Gastroesophageal sphincter (tissue), 4 donors: Measurements from ENCODE around the gene SMARCAD1. TPM values are rescaled to one million over a fixed set of nuclear protein-coding genes. Genes with fewer than 3 reads are reported as not detected.

ENCODE experiments used
- ATAC-seq: fragments of 150-250 bp; one replicate; pipeline ENCODE4 v1.9.1; 2016; ENCODE audit warnings: mild to moderate bottlenecking, moderate library complexity
- H3K27ac ChIP-seq, 4 donors: fragments of 200-600 bp; sonication (generic) in 3 of 4; 1 replicate in 3 of 4; 2 replicates in 1 of 4; pipeline ENCODE4 v1.5.1; 2016 to 2019
- H3K27me3 ChIP-seq: fragments of 200-600 bp; sonication (generic); one replicate; pipeline ENCODE4 v1.5.1; 2019
- H3K36me3 ChIP-seq, 2 donors: fragments of 200-600 bp; sonication (generic); one replicate each; pipeline ENCODE4 v1.5.1; 2019; ENCODE audit warnings: control low read depth in 1 of 2
- H3K4me1 ChIP-seq, 3 donors: fragments of 200-600 bp; sonication (generic); 1 replicate in 2 of 3; 2 replicates in 1 of 3; pipeline ENCODE4 v1.5.1; 2016 to 2019; ENCODE audit warnings: control low read depth in 2 of 3
- H3K4me3 ChIP-seq, 2 donors: fragments of 200-600 bp; sonication (generic); one replicate each; pipeline ENCODE4 v1.5.1; 2019; ENCODE audit warnings: mild to moderate bottlenecking in 1 of 2, moderate library complexity in 1 of 2
- H3K9me3 ChIP-seq, 3 donors: fragments of 200-600 bp; sonication (generic); one replicate each; pipeline ENCODE4 v1.5.1; 2017 to 2019; ENCODE audit warnings: control low read depth in 2 of 3
- EP300 ChIP-seq: sonication (generic); formaldehyde crosslinking; IDR thresholded peaks from one replicate; pipeline ENCODE4 v1.6.1; 2017; ENCODE audit warnings: antibody characterized with exemption, mild to moderate bottlenecking
- POLR2A ChIP-seq, 2 donors: fragments of 450-650 bp; IDR thresholded peaks; one replicate each; pipeline ENCODE4 v1.6.1; 2017; ENCODE audit warnings: antibody characterized with exemption in 2 of 2, mild to moderate bottlenecking in 2 of 2, moderate library complexity in 1 of 2
- POLR2AphosphoS5 ChIP-seq: sonication (generic); formaldehyde crosslinking; IDR thresholded peaks from one replicate; pipeline ENCODE4 v1.6.1; 2017; ENCODE audit warnings: antibody characterized with exemption
- WGBS, 2 donors: methylation state at CpG; one replicate each; pipeline ENCODE4 v1.1.5; 2018; ENCODE audit warnings: low coverage in 1 of 2; 5-methylcytosine and 5-hydroxymethylcytosine counted together
- total RNA-seq, 4 donors: library from RNA; depleted of rRNA; stranded (reverse); fragments of >200 nt; gene quantifications; one replicate each; pipeline ENCODE4 v1.1.0, GENCODE V29; 2016
- TF ChIP-seq, protein P1 (sequence below), 4 experiments: fragments of 200-600 bp in 2 of 4; fragments of 450-650 bp in 2 of 4; sonication (generic) in 1 of 4; IDR thresholded peaks; one replicate each; pipeline ENCODE4 v1.5.1; 2017 to 2019; ENCODE audit warnings: antibody characterized with exemption in 4 of 4, mild to moderate bottlenecking in 2 of 4, moderate library complexity in 2 of 4

The SMARCAD1 gene
- total RNA-seq, 4 donors from 2014 or later: 12.8 to 25.8 (median 18.6) TPM

- TF ChIP-seq EP300 (no peak), POLR2AphosphoS5 (no peak), POLR2A (IDR thresholded peaks at IDR 0.05) (no peak)
- TF ChIP-seq, protein P1, sequence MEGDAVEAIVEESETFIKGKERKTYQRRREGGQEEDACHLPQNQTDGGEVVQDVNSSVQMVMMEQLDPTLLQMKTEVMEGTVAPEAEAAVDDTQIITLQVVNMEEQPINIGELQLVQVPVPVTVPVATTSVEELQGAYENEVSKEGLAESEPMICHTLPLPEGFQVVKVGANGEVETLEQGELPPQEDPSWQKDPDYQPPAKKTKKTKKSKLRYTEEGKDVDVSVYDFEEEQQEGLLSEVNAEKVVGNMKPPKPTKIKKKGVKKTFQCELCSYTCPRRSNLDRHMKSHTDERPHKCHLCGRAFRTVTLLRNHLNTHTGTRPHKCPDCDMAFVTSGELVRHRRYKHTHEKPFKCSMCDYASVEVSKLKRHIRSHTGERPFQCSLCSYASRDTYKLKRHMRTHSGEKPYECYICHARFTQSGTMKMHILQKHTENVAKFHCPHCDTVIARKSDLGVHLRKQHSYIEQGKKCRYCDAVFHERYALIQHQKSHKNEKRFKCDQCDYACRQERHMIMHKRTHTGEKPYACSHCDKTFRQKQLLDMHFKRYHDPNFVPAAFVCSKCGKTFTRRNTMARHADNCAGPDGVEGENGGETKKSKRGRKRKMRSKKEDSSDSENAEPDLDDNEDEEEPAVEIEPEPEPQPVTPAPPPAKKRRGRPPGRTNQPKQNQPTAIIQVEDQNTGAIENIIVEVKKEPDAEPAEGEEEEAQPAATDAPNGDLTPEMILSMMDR (IDR thresholded peaks at IDR 0.05): no peak
- H3K9me3 ChIP-seq: no peaks in the 10 kb centered on the region
- 37 to 75% methylated on average over 1 of the region's 1 CpG for WGBS, 2 donors
- H3K4me3 ChIP-seq: no peak overlapping the region
- no peak for ATAC-seq
- H3K36me3 ChIP-seq: no peaks in the 10 kb centered on the region
- H3K4me1 ChIP-seq: no peaks in the 10 kb centered on the region
- H3K27ac ChIP-seq: no peak overlapping the region
- no peaks in the 10 kb centered on the region for H3K27me3 ChIP-seq
Measured at GRCh38 chr4:94181815-94182214, 25.9 kb upstream of the SMARCAD1 start.

GRCh38 chr4:94202769-94203168 is 4.9 kb upstream of the SMARCAD1 start:
- H3K27ac ChIP-seq: no peak overlapping the region
- no peaks in the 10 kb centered on the region for H3K36me3 ChIP-seq
- TF ChIP-seq POLR2A (IDR thresholded peaks at IDR 0.05) (no peak), EP300 (no peak), POLR2AphosphoS5 (no peak)
- TF ChIP-seq, protein P1 (IDR thresholded peaks at IDR 0.05): no peak
- 76 to 81% methylated on average over 3 of the region's 3 CpGs for WGBS, 2 donors
- no peaks in the 10 kb centered on the region for H3K4me1 ChIP-seq
- H3K4me3 ChIP-seq: no peak overlapping the region
- peaks cover 0 to 15% (median 4%) of the 10 kb centered on the region in 3 donors for H3K9me3 ChIP-seq
- H3K27me3 ChIP-seq: no peaks in the 10 kb centered on the region
- no peak for ATAC-seq

- H3K9me3 ChIP-seq: peaks cover 0 to 2% (median 0%) of the 10 kb centered on the region in 3 donors
- peak overlapping the region; percentile 86 to 91 (median 88) for H3K27ac ChIP-seq
- peaks cover 4 to 23% (median 7%) of the 10 kb centered on the region in 3 donors for H3K4me1 ChIP-seq
- H3K27me3 ChIP-seq: no peaks in the 10 kb centered on the region
- peaks cover 0 to 29% of the 10 kb centered on the region in 2 donors for H3K36me3 ChIP-seq
- WGBS, 2 donors: 0% methylated on average over 1 to 2 of the region's 5 CpGs
- H3K4me3 ChIP-seq: peak overlapping the region; percentile 66 to 90
- ATAC-seq: no peak
- TF ChIP-seq POLR2A (IDR thresholded peaks at IDR 0.05): no peak
- TF ChIP-seq EP300: no peak
- TF ChIP-seq, protein P1 (IDR thresholded peaks at IDR 0.05): no peak
- no peak for TF ChIP-seq POLR2AphosphoS5
Measured at GRCh38 chr4:94208266-94208665, 601 bp downstream of the SMARCAD1 start.

- Histone ChIP-seq H3K4me3 (peak overlapping the region; percentile 66 to 90), H3K27me3 (no peaks in the 10 kb centered on the region), H3K4me1 (peaks cover 4 to 23% (median 7%) of the 10 kb centered on the region in 3 donors), H3K9me3 (no peaks in the 10 kb centered on the region), H3K36me3 (peaks cover 0 to 36% of the 10 kb centered on the region in 2 donors), H3K27ac (peak overlapping the region in 3 of 4 donors; percentile 86 to 91 (median 88))
- whole genome bisulfite sequencing, 2 donors: 56 to 77% methylated on average over 1 of the region's 1 CpG
- no peak for ATAC-seq
- TF ChIP-seq EP300 (no peak), POLR2A (IDR thresholded peaks at IDR 0.05) (no peak), POLR2AphosphoS5 (no peak)
- TF ChIP-seq, protein P1 (IDR thresholded peaks at IDR 0.05): no peak
Measured at GRCh38 chr4:94208918-94209317, 1.3 kb downstream of the SMARCAD1 start.

DNA sequence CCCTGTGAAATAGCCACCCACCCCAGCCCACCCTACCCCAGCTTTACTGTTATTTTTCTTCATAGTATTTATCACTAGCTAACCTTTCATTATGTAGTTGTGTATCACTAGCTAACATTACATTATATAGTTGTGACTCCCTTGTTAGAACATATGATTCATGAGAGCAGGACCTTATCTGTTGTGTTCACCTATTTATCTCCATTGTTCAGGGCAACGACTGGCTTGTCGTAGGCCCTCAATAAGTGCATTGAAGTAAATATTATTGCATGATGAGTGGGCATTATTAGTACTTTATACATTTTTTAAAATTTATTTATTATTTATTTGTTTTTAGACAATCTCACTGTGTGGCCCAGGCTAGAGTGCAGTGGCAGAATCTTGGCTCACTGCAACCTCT is 4.2 kb downstream of the SMARCAD1 start:
- Histone ChIP-seq H3K4me3 (no peak overlapping the region), H3K27ac (no peak overlapping the region), H3K9me3 (no peaks in the 10 kb centered on the region), H3K36me3 (peaks cover 0 to 53% of the 10 kb centered on the region in 2 donors), H3K27me3 (no peaks in the 10 kb centered on the region), H3K4me1 (peaks cover 4 to 23% (median 7%) of the 10 kb centered on the region in 3 donors)
- ATAC-seq: no peak
- TF ChIP-seq POLR2AphosphoS5 (no peak), EP300 (no peak)
- TF ChIP-seq, protein P1 (IDR thresholded peaks at IDR 0.05): no peak
- WGBS, 2 donors: 58 to 85% methylated on average over 2 of the region's 2 CpGs
